HCT116 (cell line): ENCODE measurements around the gene VPS35L. TPM values are rescaled to one million over a fixed set of nuclear protein-coding genes. Genes with fewer than 3 reads are reported as not detected.

Experiments
- ATAC-seq: fragments of 200-7000 bp; cut with Tn5 transposase; 2 replicates; pipeline ENCODE4 v1.9.1; 2020; ENCODE audit warnings: mild to moderate bottlenecking, moderate library complexity
- BruUV-seq: library from RNA; stranded (reverse); fragments of 400-500 nt; replicated peaks from 2 replicates; lab custom pipeline; 2021; lab: Mats Ljungman, UMichigan
- CTCF ChIA-PET: fragments of 300-600 bp; sonication (Branson Sonifier 250); formaldehyde crosslinking; loops from one replicate; lab custom pipeline; 2021; ENCODE audit warnings: antibody characterized with exemption; lab: Charles Lee
- POLR2A ChIA-PET: fragments of 300-600, 350-600 bp; sonication (Branson Sonifier 250); formaldehyde crosslinking; loops from one replicate; lab custom pipeline; 2021; ENCODE audit warnings: antibody characterized with exemption; lab: Charles Lee
- RAD21 ChIA-PET, 2 experiments: fragments of 300-600 bp; sonication (Branson Sonifier 250); formaldehyde crosslinking; loops; one replicate each; lab custom pipeline; 2023; ENCODE audit warnings: low total read pairs in 2 of 2; ENCODE audit not compliant: uncharacterized antibody in 2 of 2, unreplicated experiment in 2 of 2, low non-redundant PET in 1 of 2; lab: Charles Lee
- DNase-seq: peaks from one replicate; pipeline ENCODE4 v3.0.0-alpha.2; 2010; ENCODE audit warnings: low read depth, low spot score
- H2AFZ ChIP-seq: fragments of 200-600 bp; shearing (Covaris generic), sonication (generic); 2 replicates; pipeline ENCODE4 v1.6.1; 2017; ENCODE audit warnings: low read depth, mixed run types, mixed read lengths, antibody characterized with exemption, low read length; ENCODE audit not compliant: poor library complexity, severe bottlenecking
- H3K27ac ChIP-seq: 2 replicates; pipeline ENCODE4 v1.5.1; 2012; ENCODE audit warnings: low read depth, low read length
- H3K27me3 ChIP-seq: fragments of 200-600 bp; sonication (generic); 2 replicates; pipeline ENCODE4 v1.6.1; 2016; ENCODE audit warnings: mixed run types, low read length, mixed read lengths; ENCODE audit not compliant: insufficient read depth
- H3K36me3 ChIP-seq, 2 experiments: fragments of 200-500 bp in 1 of 2; fragments of 200-600 bp in 1 of 2; sonication (Bioruptor generic) in 1 of 2; sonication (generic) in 1 of 2; 2 replicates each; pipeline versions ENCODE4 v1.5.1 to v1.6.1; 2014 to 2016; ENCODE audit warnings: low read length in 2 of 2, inconsistent platforms in 1 of 2, mixed read lengths in 1 of 2, mixed run types in 1 of 2; ENCODE audit not compliant: insufficient read depth in 2 of 2, control insufficient read depth in 1 of 2
- H3K4me1 ChIP-seq, 2 experiments: fragments of 200-600 bp in 1 of 2; sonication (generic) in 1 of 2; 2 replicates each; pipeline versions ENCODE4 v1.5.1 to v1.6.1; 2012 to 2017; ENCODE audit warnings: low read length in 2 of 2, inconsistent platforms in 1 of 2, mild to moderate bottlenecking in 1 of 2, mixed read lengths in 1 of 2, mixed run types in 1 of 2, moderate library complexity in 1 of 2; ENCODE audit not compliant: insufficient read depth in 2 of 2, control insufficient read depth in 1 of 2
- H3K4me2 ChIP-seq: fragments of 200-600 bp; sonication (generic); 2 replicates; pipeline ENCODE4 v1.6.1; 2017; ENCODE audit warnings: mixed run types, low read length, mixed read lengths
- H3K4me3 ChIP-seq, 2 experiments: fragments of 200-600 bp in 1 of 2; sonication (generic) in 1 of 2; replicated peaks in 1 of 2; 2 replicates each; pipeline ENCODE4 v1.5.1; 2011 to 2016; ENCODE audit warnings: low read length in 2 of 2, control low read depth in 1 of 2, low read depth in 1 of 2, mild to moderate bottlenecking in 1 of 2, mixed read lengths in 1 of 2, mixed run types in 1 of 2
- H3K79me2 ChIP-seq: fragments of 200-600 bp; sonication (generic); 2 replicates; pipeline ENCODE4 v1.6.1; 2017; ENCODE audit warnings: mild to moderate bottlenecking, mixed run types, low read length, moderate library complexity, mixed read lengths; ENCODE audit not compliant: insufficient read depth
- H3K9ac ChIP-seq: fragments of 200-600 bp; sonication (generic); 2 replicates; pipeline ENCODE4 v1.6.1; 2016; ENCODE audit warnings: low read length, mixed read lengths
- H3K9me2 ChIP-seq: fragments of 200-600 bp; sonication (generic), shearing (Covaris generic); 2 replicates; pipeline ENCODE4 v1.6.1; 2017; ENCODE audit warnings: mixed run types, mild to moderate bottlenecking, moderate library complexity; ENCODE audit not compliant: insufficient read depth
- H3K9me3 ChIP-seq, 2 experiments: fragments of 200-500 bp in 1 of 2; fragments of 200-600 bp in 1 of 2; sonication (Bioruptor generic) in 1 of 2; sonication (generic) in 1 of 2; 2 replicates each; pipeline ENCODE4 v1.6.1; 2014 to 2017; ENCODE audit warnings: low read length in 2 of 2, mixed read lengths in 2 of 2, inconsistent platforms in 1 of 2, low read depth in 1 of 2, mild to moderate bottlenecking in 1 of 2, mixed run types in 1 of 2, moderate library complexity in 1 of 2; ENCODE audit not compliant: control insufficient read depth in 1 of 2, insufficient read depth in 1 of 2
- H4K20me1 ChIP-seq: fragments of 200-600 bp; sonication (generic), shearing (Covaris generic); 2 replicates; pipeline ENCODE4 v1.6.1; 2017; ENCODE audit warnings: mixed run types, mild to moderate bottlenecking, moderate library complexity; ENCODE audit not compliant: insufficient read depth
- ATF3 ChIP-seq: IDR thresholded peaks from 2 replicates; pipeline ENCODE4 v1.6.1; 2012
- CEBPB ChIP-seq: IDR thresholded peaks from 2 replicates; pipeline ENCODE4 v1.6.1; 2012; ENCODE audit warnings: low read depth
- EGR1 ChIP-seq: IDR thresholded peaks from 2 replicates; pipeline ENCODE4 v1.6.1; 2012; ENCODE audit warnings: low read depth
- EZH2 ChIP-seq: fragments of 200-600 bp; sonication (generic); IDR thresholded peaks from 2 replicates; pipeline ENCODE4 v1.6.1; 2017; ENCODE audit warnings: antibody characterized with exemption, mixed run types
- JUND ChIP-seq: IDR thresholded peaks from 2 replicates; pipeline ENCODE4 v1.6.1; 2012
- RAD21 ChIP-seq: IDR thresholded peaks from 2 replicates; pipeline ENCODE4 v1.6.1; 2012; ENCODE audit warnings: low read depth, mild to moderate bottlenecking
- SP1 ChIP-seq: IDR thresholded peaks from 2 replicates; pipeline ENCODE4 v1.6.1; 2012; ENCODE audit warnings: low read depth
- TCF7L2 ChIP-seq: IDR thresholded peaks from 2 replicates; pipeline ENCODE4 v1.7.0; 2011; ENCODE audit warnings: borderline replicate concordance, inconsistent platforms; ENCODE audit not compliant: insufficient read depth, insufficient read length; ENCODE audit errors: extremely low read depth
- ZBTB33 ChIP-seq: IDR thresholded peaks from 2 replicates; pipeline ENCODE4 v1.6.1; 2011; ENCODE audit warnings: mild to moderate bottlenecking, low read length, moderate library complexity; ENCODE audit not compliant: insufficient replicate concordance; ENCODE audit errors: extremely low read depth
- ZFX ChIP-seq: fragments of 450-650 bp; IDR thresholded peaks from 2 replicates; pipeline ENCODE4 v1.6.1; 2017
- intact Hi-C: fragments of 100-400 bp; cut with micrococcal nuclease; formaldehyde crosslinking; loops from 2 replicates; pipeline ENCODE4 v1.10.0; 2022
- total RNA-seq: library from RNA; stranded (reverse); gene quantifications from one replicate; pipeline ENCODE4 v1.2.1, GENCODE V29; 2021; ENCODE audit not compliant: unreplicated experiment

VPS35L gene
- total RNA-seq, 1 experiment from 2014 or later: 21.4 TPM

GRCh38 chr16:19685176-19685575, 129.7 kb downstream of the VPS35L start:
- H3K4me2 ChIP-seq: no peak overlapping the region
- H3K79me2 ChIP-seq: no peaks in the 10 kb centered on the region
- TF ChIP-seq SP1 (no peak), EGR1 (no peak), EZH2 (no peak), ZBTB33 (no peak), ATF3 (no peak)
- H3K4me1 ChIP-seq: no peaks in the 10 kb centered on the region
- ChIA-PET CTCF (no interaction called here), RAD21 (no interaction called here), POLR2A (no interaction called here)
- H3K36me3 ChIP-seq: no peaks in the 10 kb centered on the region; a peak in 1 of 4 replicates
- H3K27ac ChIP-seq: no peak overlapping the region
- no peak overlapping the region for H3K9ac ChIP-seq
- no peaks in the 10 kb centered on the region for H4K20me1 ChIP-seq
- H2AFZ ChIP-seq: no peak overlapping the region
- H3K9me3 ChIP-seq: no peaks in the 10 kb centered on the region
- no TSS peak for BruUV-seq
- no peak overlapping the region for H3K4me3 ChIP-seq
- H3K27me3 ChIP-seq: no peaks in the 10 kb centered on the region
- DNase-seq (no peak), ATAC-seq (no peak)
- intact Hi-C loops: no loop called here
- H3K9me2 ChIP-seq: no peaks in the 10 kb centered on the region

GRCh38 chr16:19687279-19687678, 131.8 kb downstream of the VPS35L start:
- intact Hi-C loops: no loop called here
- ATAC-seq: no peak

More at GRCh38 chr16:19687279-19687678, 131.8 kb downstream of the VPS35L start:
- ChIA-PET RAD21 (no interaction called here), POLR2A (no interaction called here), CTCF (no interaction called here)
- no peak for DNase-seq
- Histone ChIP-seq H4K20me1 (no peaks in the 10 kb centered on the region), H3K9me2 (no peaks in the 10 kb centered on the region), H3K9me3 (no peaks in the 10 kb centered on the region), H3K4me1 (peaks cover 0 to 4% of the 10 kb centered on the region in 2 experiments; a peak in 2 of 4 replicates), H3K4me3 (no peak overlapping the region), H2AFZ (no peak overlapping the region), H3K27ac (no peak overlapping the region), H3K79me2 (no peaks in the 10 kb centered on the region), H3K9ac (no peak overlapping the region), H3K36me3 (no peaks in the 10 kb centered on the region; a peak in 1 of 4 replicates), H3K4me2 (no peak overlapping the region), H3K27me3 (no peaks in the 10 kb centered on the region)
- BruUV-seq: no TSS peak
- no peak for TF ChIP-seq EGR1
- no peak for TF ChIP-seq SP1
- TF ChIP-seq JUND: no peak
- TF ChIP-seq TCF7L2: no peak
- no peak for TF ChIP-seq ZFX
- TF ChIP-seq EZH2: no peak
- TF ChIP-seq RAD21: no peak
- no peak for TF ChIP-seq ZBTB33
- no peak for TF ChIP-seq CEBPB
